Measurements from ENCODE around the gene CDRT4.

CDRT4 gene

DNA sequence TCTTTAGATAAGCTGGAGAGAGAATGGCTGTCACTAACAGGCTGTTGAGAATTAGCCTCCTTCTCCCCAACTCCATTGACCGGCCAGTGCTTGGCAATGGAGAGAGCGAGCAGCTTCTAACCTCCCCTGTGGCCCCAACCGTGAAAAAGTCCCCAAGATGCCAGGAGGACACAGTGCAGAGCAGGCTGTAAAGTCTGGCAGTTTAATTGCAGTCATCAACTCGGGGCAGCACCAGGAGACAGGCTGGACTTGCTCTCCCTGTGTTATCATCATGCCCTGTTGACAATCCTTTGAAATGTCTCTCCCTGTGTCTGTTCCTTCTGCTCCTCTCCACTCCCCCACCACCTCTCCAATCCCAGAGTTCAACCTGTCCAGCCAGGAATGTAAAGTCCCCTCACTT lies 705 bp upstream of the CDRT4 start:
- Histone ChIP-seq H3F3A (ENCODE audit: insufficient read depth) (no peaks in the 10 kb centered on the region), H3K4me3 (ENCODE audit: insufficient read depth, low read length, poor library complexity, severe bottlenecking) (no peak overlapping the region)

DNA sequence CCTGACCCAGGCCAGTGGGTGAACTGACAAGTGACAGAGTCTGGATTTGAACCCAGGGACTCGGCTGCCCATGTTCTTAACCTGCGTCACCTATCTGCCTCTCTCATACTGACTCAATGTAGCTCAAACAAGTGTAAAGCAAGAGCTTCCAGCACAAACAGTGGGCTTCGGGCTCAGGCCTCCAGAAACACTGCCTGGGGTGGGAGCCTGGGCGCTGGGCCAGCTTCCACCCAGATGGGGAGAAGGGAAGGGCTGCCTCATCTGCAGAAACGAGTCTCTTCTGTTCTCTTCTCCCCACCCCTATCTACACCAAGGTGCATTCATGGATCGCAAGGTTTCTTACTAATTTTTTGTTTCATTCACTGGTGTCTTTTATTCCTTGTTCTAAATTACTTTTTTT lies 1.3 kb downstream of the CDRT4 start:
- TF ChIP-seq, protein P1, sequence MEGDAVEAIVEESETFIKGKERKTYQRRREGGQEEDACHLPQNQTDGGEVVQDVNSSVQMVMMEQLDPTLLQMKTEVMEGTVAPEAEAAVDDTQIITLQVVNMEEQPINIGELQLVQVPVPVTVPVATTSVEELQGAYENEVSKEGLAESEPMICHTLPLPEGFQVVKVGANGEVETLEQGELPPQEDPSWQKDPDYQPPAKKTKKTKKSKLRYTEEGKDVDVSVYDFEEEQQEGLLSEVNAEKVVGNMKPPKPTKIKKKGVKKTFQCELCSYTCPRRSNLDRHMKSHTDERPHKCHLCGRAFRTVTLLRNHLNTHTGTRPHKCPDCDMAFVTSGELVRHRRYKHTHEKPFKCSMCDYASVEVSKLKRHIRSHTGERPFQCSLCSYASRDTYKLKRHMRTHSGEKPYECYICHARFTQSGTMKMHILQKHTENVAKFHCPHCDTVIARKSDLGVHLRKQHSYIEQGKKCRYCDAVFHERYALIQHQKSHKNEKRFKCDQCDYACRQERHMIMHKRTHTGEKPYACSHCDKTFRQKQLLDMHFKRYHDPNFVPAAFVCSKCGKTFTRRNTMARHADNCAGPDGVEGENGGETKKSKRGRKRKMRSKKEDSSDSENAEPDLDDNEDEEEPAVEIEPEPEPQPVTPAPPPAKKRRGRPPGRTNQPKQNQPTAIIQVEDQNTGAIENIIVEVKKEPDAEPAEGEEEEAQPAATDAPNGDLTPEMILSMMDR (IDR thresholded peaks at IDR 0.05; ENCODE audit: insufficient read depth, low read length, poor library complexity, severe bottlenecking), result no peak
- no peak for TF ChIP-seq EZH2phosphoT487 (conservative IDR thresholded peaks at IDR 0.05; ENCODE audit: low read length)
- H3K9me3 ChIP-seq (ENCODE audit: insufficient read depth, low read length), result no peaks in the 10 kb centered on the region
- no peaks in the 10 kb centered on the region for H3K79me2 ChIP-seq (ENCODE audit: insufficient read depth, low read length)
- no peaks in the 10 kb centered on the region for H4K20me1 ChIP-seq (ENCODE audit: low read depth, low read length)
- H3F3A ChIP-seq (ENCODE audit: insufficient read depth), result no peaks in the 10 kb centered on the region
- H3K27me3 ChIP-seq (ENCODE audit: low read length), result no peaks in the 10 kb centered on the region
- H3K4me3 ChIP-seq (ENCODE audit: insufficient read depth, low read length, poor library complexity, severe bottlenecking), result no peak overlapping the region
- H3K36me3 ChIP-seq (ENCODE audit: low read length), result no peaks in the 10 kb centered on the region
- no peak overlapping the region for H3K9ac ChIP-seq (ENCODE audit: low read length)
- no peak overlapping the region for H3K27ac ChIP-seq (ENCODE audit: low read depth, low read length)
- H2AFZ ChIP-seq (ENCODE audit: low read depth, low read length, severe bottlenecking), result no peak overlapping the region
- no peaks in the 10 kb centered on the region for H3K9me2 ChIP-seq (replicated peaks; ENCODE audit: insufficient read depth, low read length)
- no peak overlapping the region for H3K4me2 ChIP-seq (ENCODE audit: low read depth, low read length, poor library complexity, severe bottlenecking)

More for the DNA sequence above, 705 bp upstream of the CDRT4 start:
- no peak for TF ChIP-seq EZH2phosphoT487 (conservative IDR thresholded peaks at IDR 0.05; ENCODE audit: low read length)
- TF ChIP-seq, protein P1 (IDR thresholded peaks at IDR 0.05; ENCODE audit: insufficient read depth, low read length, poor library complexity, severe bottlenecking), result no peak
- no peaks in the 10 kb centered on the region for H3K9me3 ChIP-seq (ENCODE audit: insufficient read depth, low read length)
- no peak overlapping the region for H3K9ac ChIP-seq (ENCODE audit: low read length)
- no peaks in the 10 kb centered on the region for H3K27me3 ChIP-seq (ENCODE audit: low read length)
- H3K36me3 ChIP-seq (ENCODE audit: low read length), result no peaks in the 10 kb centered on the region
- no peaks in the 10 kb centered on the region for H3K79me2 ChIP-seq (ENCODE audit: insufficient read depth, low read length)
- H3K27ac ChIP-seq (ENCODE audit: low read depth, low read length), result no peak overlapping the region
- no peaks in the 10 kb centered on the region for H3K9me2 ChIP-seq (replicated peaks; ENCODE audit: insufficient read depth, low read length)
- H3K4me2 ChIP-seq (ENCODE audit: low read depth, low read length, poor library complexity, severe bottlenecking), result no peak overlapping the region
- H4K20me1 ChIP-seq (ENCODE audit: low read depth, low read length), result no peaks in the 10 kb centered on the region
- no peak overlapping the region for H2AFZ ChIP-seq (ENCODE audit: low read depth, low read length, severe bottlenecking)

DNA sequence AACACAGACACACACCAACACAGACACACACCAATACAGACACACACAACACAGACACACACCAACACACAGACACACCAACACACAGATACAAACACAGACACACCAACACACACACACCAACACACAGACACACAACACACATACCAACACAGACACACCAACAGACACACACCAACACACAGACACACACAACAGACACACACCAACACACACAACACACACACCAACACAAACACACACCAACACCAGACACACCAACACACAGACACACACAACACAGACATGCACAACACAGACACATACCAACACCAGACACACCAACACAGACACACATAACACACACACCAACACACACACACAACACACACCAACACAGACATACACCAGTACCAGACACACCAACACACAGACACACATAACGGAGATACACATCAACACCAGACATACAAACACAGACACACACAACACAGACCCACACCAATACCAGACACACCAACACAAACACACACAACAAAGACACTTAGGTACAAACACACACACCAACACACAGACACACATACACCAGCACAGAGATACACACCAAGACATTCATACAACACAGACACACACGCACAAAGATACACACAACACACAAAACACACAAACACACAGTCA lies 2.2 kb downstream of the CDRT4 start:
- Histone ChIP-seq H3K36me3 (ENCODE audit: low read length) (no peaks in the 10 kb centered on the region), H4K20me1 (ENCODE audit: low read depth, low read length) (no peaks in the 10 kb centered on the region), H3K9ac (ENCODE audit: low read length) (no peak overlapping the region), H3K4me2 (ENCODE audit: low read depth, low read length, poor library complexity, severe bottlenecking) (no peak overlapping the region), H3F3A (ENCODE audit: insufficient read depth) (no peaks in the 10 kb centered on the region), H2AFZ (ENCODE audit: low read depth, low read length, severe bottlenecking) (no peak overlapping the region), H3K4me3 (ENCODE audit: insufficient read depth, low read length, poor library complexity, severe bottlenecking) (no peak overlapping the region), H3K79me2 (ENCODE audit: insufficient read depth, low read length) (no peaks in the 10 kb centered on the region), H3K27me3 (ENCODE audit: low read length) (no peaks in the 10 kb centered on the region), H3K9me3 (ENCODE audit: insufficient read depth, low read length) (no peaks in the 10 kb centered on the region), H3K9me2 (replicated peaks; ENCODE audit: insufficient read depth, low read length) (no peaks in the 10 kb centered on the region), H3K27ac (ENCODE audit: low read depth, low read length) (no peak overlapping the region)
- TF ChIP-seq, protein P1 (IDR thresholded peaks at IDR 0.05; ENCODE audit: insufficient read depth, low read length, poor library complexity, severe bottlenecking), result no peak
- no peak for TF ChIP-seq EZH2phosphoT487 (conservative IDR thresholded peaks at IDR 0.05; ENCODE audit: low read length)
